MCF 10A (cell line): ENCODE measurements around the gene OBSL1. TPM values are rescaled to one million over a fixed set of nuclear protein-coding genes. Genes with fewer than 3 reads are reported as not detected.

Experiments
- BruUV-seq: library from RNA; stranded (reverse); fragments of 400-500 nt; replicated peaks from 2 replicates; lab custom pipeline; 2021; lab: Mats Ljungman, UMichigan
- CTCF ChIA-PET: fragments of 300-600 bp; sonication (Branson Sonifier 250); formaldehyde crosslinking; extraction: SDS; loops from one replicate; lab custom pipeline; 2021; ENCODE audit warnings: antibody characterized with exemption, inconsistent platforms; lab: Yijun Ruan, JAX
- POLR2A ChIA-PET: fragments of 300-600, 350-650 bp; sonication (Branson Sonifier 250); formaldehyde crosslinking; extraction: SDS; loops from one replicate; lab custom pipeline; 2020; ENCODE audit warnings: antibody characterized with exemption, inconsistent platforms; lab: Yijun Ruan, JAX
- DNase-seq: peaks from one replicate; pipeline ENCODE4 v3.0.0-alpha.2; 2018; ENCODE audit not compliant: unreplicated experiment
- H3K27ac Mint-ChIP-seq: one replicate; pipeline ENCODE4 v1.8.0; 2022; ENCODE audit warnings: mild to moderate bottlenecking, low read depth, mixed read lengths; ENCODE audit not compliant: unreplicated experiment
- H3K27me3 Mint-ChIP-seq: one replicate; pipeline ENCODE4 v1.8.0; 2022; ENCODE audit warnings: mixed read lengths; ENCODE audit not compliant: insufficient read depth, unreplicated experiment
- H3K36me3 Mint-ChIP-seq: one replicate; pipeline ENCODE4 v1.8.0; 2022; ENCODE audit warnings: mild to moderate bottlenecking, moderate library complexity, mixed read lengths; ENCODE audit not compliant: insufficient read depth, unreplicated experiment
- H3K4me1 Mint-ChIP-seq: one replicate; pipeline ENCODE4 v1.8.0; 2022; ENCODE audit warnings: mixed read lengths; ENCODE audit not compliant: insufficient read depth, unreplicated experiment
- H3K4me3 Mint-ChIP-seq: one replicate; pipeline ENCODE4 v1.8.0; 2022; ENCODE audit warnings: mild to moderate bottlenecking, moderate library complexity, mixed read lengths; ENCODE audit not compliant: unreplicated experiment
- H3K9me3 Mint-ChIP-seq: one replicate; pipeline ENCODE4 v1.8.0; 2022; ENCODE audit warnings: mixed read lengths; ENCODE audit not compliant: unreplicated experiment
- CTCF ChIP-seq: fragments of 200-600 bp; IDR thresholded peaks from one replicate; pipeline ENCODE4 v1.8.0; 2022; ENCODE audit warnings: antibody characterized with exemption, mild to moderate bottlenecking; ENCODE audit not compliant: unreplicated experiment
- intact Hi-C: fragments of 100-400 bp; cut with micrococcal nuclease; formaldehyde crosslinking; loops from 2 replicates; pipeline ENCODE4 v1.14.1; 2022
- total RNA-seq: library from RNA; stranded (reverse); gene quantifications from 2 replicates; pipeline ENCODE4 v1.2.3, GENCODE V29; 2022

OBSL1 gene
- total RNA-seq, 1 experiment from 2014 or later = 29.0 TPM

DNA sequence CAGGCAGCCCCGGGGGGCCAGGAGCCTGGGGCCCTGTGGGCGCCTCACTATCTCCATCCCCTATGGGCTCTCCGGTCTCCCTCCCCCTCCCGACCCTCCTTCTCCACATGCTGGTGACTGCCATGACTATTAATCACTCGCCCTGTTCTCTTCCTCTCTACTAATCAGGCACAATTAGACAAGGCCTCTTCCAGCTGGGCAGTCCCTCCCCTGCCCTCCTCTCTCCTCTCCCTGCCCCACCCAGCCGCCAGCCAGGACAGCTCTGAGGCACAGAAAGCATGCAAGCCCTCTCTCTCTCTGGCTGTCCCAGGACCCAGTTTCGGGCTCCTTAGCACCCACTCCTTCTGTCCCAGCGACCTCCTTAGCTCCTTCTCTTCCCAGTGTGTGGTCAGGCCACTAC, 51.3 kb downstream of the OBSL1 start:
- CTCF ChIA-PET = interaction anchor here (0.5 to 2.1 kb wide), 11 partner anchors 10 to 117 kb away, joined by 3 to 26 read pairs (median 3); partner anchors contain the start of gene GMPPA
- H3K4me1 Mint-ChIP-seq = peaks cover 18% of the 10 kb centered on the region
- no peaks in the 10 kb centered on the region for H3K9me3 Mint-ChIP-seq
- no TSS peak for BruUV-seq
- no peak for TF ChIP-seq CTCF
- peaks cover 59% of the 10 kb centered on the region for H3K27me3 Mint-ChIP-seq
- DNase-seq = no peak
- POLR2A ChIA-PET = interaction anchor here (0.6 to 1.5 kb wide), 2 partner anchors 21 to 755 kb away, joined by 4 to 5 read pairs; partner anchors contain the start of gene GMPPA
- no peaks in the 10 kb centered on the region for H3K36me3 Mint-ChIP-seq
- H3K27ac Mint-ChIP-seq = no peak overlapping the region
- no peak overlapping the region for H3K4me3 Mint-ChIP-seq
- intact Hi-C loops = no loop called here

- peaks cover 18% of the 10 kb centered on the region for H3K4me1 Mint-ChIP-seq
Observed at GRCh38 chr2:219519526-219519916, 51.8 kb downstream of the OBSL1 start.

DNA sequence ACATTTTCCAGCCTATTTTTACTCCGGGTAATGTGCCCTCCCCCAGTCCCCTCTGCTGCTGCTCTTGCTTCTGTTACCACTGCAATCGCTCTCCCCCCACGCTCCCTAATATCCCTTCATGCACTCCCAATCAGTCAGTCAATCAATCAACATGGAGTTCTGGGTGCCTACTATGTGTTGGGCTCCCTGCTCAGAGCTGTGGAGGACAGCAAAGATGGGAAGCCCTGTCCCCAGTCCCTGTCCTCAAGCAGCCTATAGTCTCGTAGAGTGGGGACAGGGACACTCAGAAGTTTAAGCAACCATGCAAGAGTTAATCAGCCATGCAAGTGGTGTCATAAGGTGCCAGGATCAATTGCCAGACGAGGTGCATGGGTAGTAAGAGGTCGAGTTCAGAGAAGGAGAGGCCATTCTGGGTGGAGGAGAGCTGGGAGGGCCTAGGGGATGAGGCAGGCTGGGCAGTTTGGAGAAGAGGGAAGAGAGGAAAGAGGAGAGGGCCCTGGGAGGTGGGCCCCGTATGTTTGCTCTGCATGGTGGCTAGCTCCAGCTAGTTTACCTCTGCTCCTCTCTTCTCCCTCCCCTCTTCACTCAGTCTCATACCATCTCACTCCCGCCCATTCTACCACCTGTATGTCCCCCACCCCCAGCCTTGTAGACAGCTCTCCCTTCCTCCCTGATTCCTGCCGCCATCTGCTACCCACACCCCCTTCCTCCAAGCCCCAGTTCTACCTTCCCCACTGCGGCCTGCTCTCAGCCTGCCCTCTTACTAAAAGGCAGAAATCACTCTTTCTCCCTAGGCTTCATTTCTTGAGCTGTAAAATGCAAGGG, 53.2 kb downstream of the OBSL1 start:
- Mint-ChIP-seq H3K27ac (no peak overlapping the region), H3K27me3 (peaks cover 74% of the 10 kb centered on the region), H3K4me3 (no peak overlapping the region), H3K9me3 (no peaks in the 10 kb centered on the region), H3K36me3 (no peaks in the 10 kb centered on the region), H3K4me1 (peaks cover 18% of the 10 kb centered on the region)
- POLR2A ChIA-PET = no interaction called here
- no peak for TF ChIP-seq CTCF
- intact Hi-C loops = no loop called here
- BruUV-seq = no TSS peak
- no peak for DNase-seq
- CTCF ChIA-PET = interaction anchor here (0.5 to 2.8 kb wide), 9 partner anchors 8 to 531 kb away, joined by 3 to 28 read pairs (median 4); no protein-coding TSS in a partner anchor

More at GRCh38 chr2:219519526-219519916, 51.8 kb downstream of the OBSL1 start:
- ChIA-PET POLR2A (interaction anchor here (1.5 kb wide), 1 partner anchor 21 kb away, joined by 5 read pairs; the partner anchor contains the start of gene GMPPA), CTCF (interaction anchor here (1.1 to 2.2 kb wide), 7 partner anchors 8 to 117 kb away, joined by 3 to 28 read pairs (median 5); a partner anchor contains a TSS)
- TF ChIP-seq CTCF = no peak
- Mint-ChIP-seq H3K36me3 (no peaks in the 10 kb centered on the region), H3K9me3 (no peaks in the 10 kb centered on the region), H3K4me3 (no peak overlapping the region), H3K27me3 (peaks cover 61% of the 10 kb centered on the region), H3K27ac (no peak overlapping the region)
- BruUV-seq = no TSS peak
- no peak for DNase-seq
- intact Hi-C loops = no loop called here

DNA sequence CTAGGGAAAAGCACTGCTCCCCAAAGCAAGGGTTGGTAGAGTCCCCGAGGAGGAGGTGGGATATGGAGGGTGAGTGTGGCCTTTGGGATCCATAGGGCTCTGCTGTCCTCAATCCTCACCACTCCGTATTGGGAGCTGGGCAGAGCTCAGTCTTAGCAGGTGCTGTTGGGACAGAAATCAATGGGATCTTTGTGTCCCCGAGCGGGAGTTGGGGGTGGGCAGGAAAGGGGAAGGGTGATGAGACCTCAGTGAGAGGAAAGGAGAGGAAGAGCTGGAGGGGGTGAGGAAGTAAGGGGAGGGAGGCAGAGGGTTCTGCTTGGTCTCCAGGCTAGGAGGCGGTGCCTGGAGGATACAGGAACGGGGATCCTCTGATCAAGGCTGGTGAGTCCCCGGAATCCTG, 54.5 kb downstream of the OBSL1 start:
- POLR2A ChIA-PET = interaction anchor here (0.7 kb wide), 1 partner anchor 17 kb away, joined by 3 read pairs; no protein-coding TSS in a partner anchor
- no peaks in the 10 kb centered on the region for H3K36me3 Mint-ChIP-seq
- peaks cover 14% of the 10 kb centered on the region for H3K4me1 Mint-ChIP-seq
- no peak overlapping the region for H3K4me3 Mint-ChIP-seq
- no peak for DNase-seq
- no TSS peak for BruUV-seq
- no peak for TF ChIP-seq CTCF
- no peak overlapping the region for H3K27ac Mint-ChIP-seq
- CTCF ChIA-PET = interaction anchor here (0.6 to 2.8 kb wide), 4 partner anchors 13 to 263 kb away, joined by 3 to 11 read pairs (median 3); partner anchors contain the start of gene TUBA4A
- no peaks in the 10 kb centered on the region for H3K9me3 Mint-ChIP-seq
- peaks cover 82% of the 10 kb centered on the region for H3K27me3 Mint-ChIP-seq
- intact Hi-C loops = no loop called here
